ENCODE data around the gene REEP3.

The REEP3 gene

GRCh38 chr10:63520500-63521415 lies at the start of gene REEP3:
Gene REEP3 (plus strand): TSS chr10:63521401. CDS start chr10:63521546, 145 bp downstream.
- H3K9me2 ChIP-seq (replicated peaks; ENCODE audit: insufficient read depth, low read length): no peaks in the 10 kb centered on the region
- peak within 1 kb of the TSS; percentile 93 for H3K9ac ChIP-seq (ENCODE audit: low read length)
- H3F3A ChIP-seq (ENCODE audit: insufficient read depth, low read length): peaks cover 16% of the 10 kb centered on the region
- peak within 1 kb of the TSS; percentile 82 for H3K4me3 ChIP-seq (ENCODE audit: low read length)
- H4K20me1 ChIP-seq (ENCODE audit: insufficient read depth, low read length): no peaks in the 10 kb centered on the region
- peaks cover 92% of the 10 kb centered on the region for H3K79me2 ChIP-seq (ENCODE audit: low read length)
- no peaks in the 10 kb centered on the region for H3K27me3 ChIP-seq (replicated peaks; ENCODE audit: insufficient read depth, low read length)
- H3K9me3 ChIP-seq (replicated peaks; ENCODE audit: insufficient read depth, low read length): no peaks in the 10 kb centered on the region
- H3K27ac ChIP-seq (ENCODE audit: low read length): peak within 1 kb of the TSS; percentile 87
- peak within 1 kb of the TSS; percentile 78 for H2AFZ ChIP-seq (ENCODE audit: low read length)
- peak within 1 kb of the TSS; percentile 79 for H3K4me2 ChIP-seq (ENCODE audit: low read depth, low read length)
- TF ChIP-seq EZH2 (optimal IDR thresholded peaks at IDR 0.05; ENCODE audit: low read depth, low read length) (no peak), CTCF (IDR thresholded peaks at IDR 0.05; ENCODE audit: low read length) (no peak)
- DNase-seq: peak; percentile 67
- H3K36me3 ChIP-seq (replicated peaks; ENCODE audit: insufficient read depth, low read length): no peaks in the 10 kb centered on the region
- H3K4me1 ChIP-seq (ENCODE audit: low read length): peaks cover 12% of the 10 kb centered on the region; the same call in 1 of the 2 replicates

- H3K9me3 ChIP-seq (replicated peaks; ENCODE audit: insufficient read depth, low read length): no peaks in the 10 kb centered on the region
- H4K20me1 ChIP-seq (ENCODE audit: insufficient read depth, low read length): peaks cover 17% of the 10 kb centered on the region; the same call in 1 of the 2 replicates
- no peak overlapping the region for H3K4me2 ChIP-seq (ENCODE audit: low read depth, low read length)
- no peak for DNase-seq
- no peaks in the 10 kb centered on the region for H3K36me3 ChIP-seq (replicated peaks; ENCODE audit: insufficient read depth, low read length)
- H3K79me2 ChIP-seq (ENCODE audit: low read length): peaks cover 76% of the 10 kb centered on the region
- no peaks in the 10 kb centered on the region for H3K4me1 ChIP-seq (ENCODE audit: low read length)
- H2AFZ ChIP-seq (ENCODE audit: low read length): no peak overlapping the region
- H3K27ac ChIP-seq (ENCODE audit: low read length): no peak overlapping the region
- no peak overlapping the region for H3K4me3 ChIP-seq (ENCODE audit: low read length)
- H3K9ac ChIP-seq (ENCODE audit: low read length): no peak overlapping the region
- H3F3A ChIP-seq (ENCODE audit: insufficient read depth, low read length): no peaks in the 10 kb centered on the region
- TF ChIP-seq EZH2phosphoT487 (IDR thresholded peaks at IDR 0.05; ENCODE audit: low read length) (no peak), EZH2 (optimal IDR thresholded peaks at IDR 0.05; ENCODE audit: low read depth, low read length) (no peak), CTCF (IDR thresholded peaks at IDR 0.05; ENCODE audit: low read length) (no peak)
- no peaks in the 10 kb centered on the region for H3K9me2 ChIP-seq (replicated peaks; ENCODE audit: insufficient read depth, low read length)
- no peaks in the 10 kb centered on the region for H3K27me3 ChIP-seq (replicated peaks; ENCODE audit: insufficient read depth, low read length)
Measured at GRCh38 chr10:63474488-63474887, 46.7 kb upstream of the REEP3 start.

- no peak overlapping the region for H3K4me3 ChIP-seq (ENCODE audit: low read length)
- H3K79me2 ChIP-seq (ENCODE audit: low read length): peaks cover 85% of the 10 kb centered on the region
Measured at GRCh38 chr10:63477927-63478326, 43.3 kb upstream of the REEP3 start.

More at GRCh38 chr10:63477927-63478326, 43.3 kb upstream of the REEP3 start:
- Histone ChIP-seq H3K9ac (ENCODE audit: low read length) (no peak overlapping the region), H3K9me3 (replicated peaks; ENCODE audit: insufficient read depth, low read length) (no peaks in the 10 kb centered on the region), H3K4me1 (ENCODE audit: low read length) (no peaks in the 10 kb centered on the region), H3K27me3 (replicated peaks; ENCODE audit: insufficient read depth, low read length) (no peaks in the 10 kb centered on the region), H3F3A (ENCODE audit: insufficient read depth, low read length) (no peaks in the 10 kb centered on the region), H4K20me1 (ENCODE audit: insufficient read depth, low read length) (peaks cover 17% of the 10 kb centered on the region; the same call in 1 of the 2 replicates), H3K9me2 (replicated peaks; ENCODE audit: insufficient read depth, low read length) (no peaks in the 10 kb centered on the region), H3K4me2 (ENCODE audit: low read depth, low read length) (no peak overlapping the region), H2AFZ (ENCODE audit: low read length) (no peak overlapping the region), H3K27ac (ENCODE audit: low read length) (no peak overlapping the region), H3K36me3 (replicated peaks; ENCODE audit: insufficient read depth, low read length) (no peaks in the 10 kb centered on the region)
- DNase-seq: no peak
- no peak for TF ChIP-seq EZH2phosphoT487 (IDR thresholded peaks at IDR 0.05; ENCODE audit: low read length)
- TF ChIP-seq CTCF (IDR thresholded peaks at IDR 0.05; ENCODE audit: low read length): no peak

Measured in MM.1S (cell line).